Upper lobe of left lung (tissue), 6 donors: Measurements from ENCODE around the gene RASGRP3. TPM values are rescaled to one million over a fixed set of nuclear protein-coding genes. Genes with fewer than 3 reads are reported as not detected.

Experiments
- ATAC-seq, 2 donors: fragments of 200-7000 bp; cut with Tn5 transposase; one replicate each; pipeline ENCODE4 v1.9.1; 2022; ENCODE audit warnings: mild to moderate bottlenecking in 2 of 2, moderate library complexity in 2 of 2; ENCODE audit not compliant: low FRiP score in 2 of 2
- DNase-seq, 2 donors: peaks; one replicate each; pipeline ENCODE4 v3.0.0-alpha.2; 2019 to 2020
- H3K27ac ChIP-seq, 4 donors: fragments of 200-600 bp; sonication (generic); one replicate each; pipeline ENCODE4 v1.5.1; 2016 to 2019
- H3K27me3 ChIP-seq, 4 donors: fragments of 200-600 bp; sonication (generic); one replicate each; pipeline ENCODE4 v1.5.1; 2017 to 2019
- H3K36me3 ChIP-seq, 4 donors: fragments of 200-600 bp; sonication (generic); one replicate each; pipeline ENCODE4 v1.5.1; 2016 to 2019
- H3K4me1 ChIP-seq, 4 donors: fragments of 200-600 bp; sonication (generic); one replicate each; pipeline ENCODE4 v1.5.1; 2018 to 2019
- H3K4me3 ChIP-seq, 4 donors: fragments of 200-600 bp; sonication (generic); one replicate each; pipeline ENCODE4 v1.5.1; 2017 to 2019; ENCODE audit warnings: mild to moderate bottlenecking in 2 of 4, moderate library complexity in 1 of 4
- H3K9me3 ChIP-seq, 4 donors: fragments of 200-600 bp; sonication (generic); one replicate each; pipeline ENCODE4 v1.5.1; 2018 to 2019
- EP300 ChIP-seq, 4 donors: sonication (generic); formaldehyde crosslinking; IDR thresholded peaks; one replicate each; pipeline ENCODE4 v1.5.1; 2017; ENCODE audit warnings: antibody characterized with exemption in 4 of 4, control low read depth in 2 of 4
- POLR2A ChIP-seq, 4 donors: fragments of 450-650 bp; IDR thresholded peaks; one replicate each; pipeline ENCODE4 v1.5.1; 2016 to 2017; ENCODE audit warnings: antibody characterized with exemption in 4 of 4, mild to moderate bottlenecking in 2 of 4
- POLR2AphosphoS5 ChIP-seq, 2 donors: sonication (generic); formaldehyde crosslinking; IDR thresholded peaks; one replicate each; pipeline ENCODE4 v1.5.1; 2017; ENCODE audit warnings: antibody characterized with exemption in 2 of 2
- WGBS, 2 donors: methylation state at CpG; one replicate each; pipeline ENCODE4 v1.1.5; 2017 to 2018; 5-methylcytosine and 5-hydroxymethylcytosine counted together
- total RNA-seq, 6 donors: library from RNA; depleted of rRNA in 4 of 6; stranded (reverse); fragments of >200 nt in 4 of 6; gene quantifications; one replicate each; pipeline versions ENCODE4 v1.1.0 to v1.2.1, GENCODE V29; 2016 to 2021
- TF ChIP-seq, protein P1 (sequence below), 6 experiments: fragments of 450-650 bp in 4 of 6; fragments of 200-600 bp in 2 of 6; sonication (generic) in 2 of 6; IDR thresholded peaks; one replicate each; pipeline ENCODE4 v1.5.1; 2016 to 2019; ENCODE audit warnings: antibody characterized with exemption in 6 of 6
- donor health status: DM: no; HTN: no; CAD: no; lungs with moderate emphysema.
- donor health status: DM: no; HTN: yes; CAD: no; lungs with severe emphysema.

RASGRP3 gene
- total RNA-seq, 6 donors from 2014 or later: 7.0 to 34.6 (median 14.1) TPM

- Histone ChIP-seq H3K9me3 (peaks cover 0 to 6% (median 0%) of the 10 kb centered on the region in 4 donors), H3K4me1 (peaks cover 0 to 12% (median 0%) of the 10 kb centered on the region in 4 donors), H3K4me3 (no peak overlapping the region), H3K27me3 (no peaks in the 10 kb centered on the region), H3K36me3 (peaks cover 0 to 3% (median 0%) of the 10 kb centered on the region in 4 donors), H3K27ac (no peak overlapping the region)
- ATAC-seq (no peak), DNase-seq (no peak)
- TF ChIP-seq, protein P1, sequence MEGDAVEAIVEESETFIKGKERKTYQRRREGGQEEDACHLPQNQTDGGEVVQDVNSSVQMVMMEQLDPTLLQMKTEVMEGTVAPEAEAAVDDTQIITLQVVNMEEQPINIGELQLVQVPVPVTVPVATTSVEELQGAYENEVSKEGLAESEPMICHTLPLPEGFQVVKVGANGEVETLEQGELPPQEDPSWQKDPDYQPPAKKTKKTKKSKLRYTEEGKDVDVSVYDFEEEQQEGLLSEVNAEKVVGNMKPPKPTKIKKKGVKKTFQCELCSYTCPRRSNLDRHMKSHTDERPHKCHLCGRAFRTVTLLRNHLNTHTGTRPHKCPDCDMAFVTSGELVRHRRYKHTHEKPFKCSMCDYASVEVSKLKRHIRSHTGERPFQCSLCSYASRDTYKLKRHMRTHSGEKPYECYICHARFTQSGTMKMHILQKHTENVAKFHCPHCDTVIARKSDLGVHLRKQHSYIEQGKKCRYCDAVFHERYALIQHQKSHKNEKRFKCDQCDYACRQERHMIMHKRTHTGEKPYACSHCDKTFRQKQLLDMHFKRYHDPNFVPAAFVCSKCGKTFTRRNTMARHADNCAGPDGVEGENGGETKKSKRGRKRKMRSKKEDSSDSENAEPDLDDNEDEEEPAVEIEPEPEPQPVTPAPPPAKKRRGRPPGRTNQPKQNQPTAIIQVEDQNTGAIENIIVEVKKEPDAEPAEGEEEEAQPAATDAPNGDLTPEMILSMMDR (IDR thresholded peaks at IDR 0.05): no peak
- TF ChIP-seq EP300 (IDR thresholded peaks at IDR 0.05) (no peak), POLR2AphosphoS5 (IDR thresholded peaks at IDR 0.05) (no peak), POLR2A (IDR thresholded peaks at IDR 0.05) (no peak)
- 79 to 97% methylated on average over 2 of the region's 2 CpGs for WGBS, 2 donors
Observed at GRCh38 chr2:33485051-33485450, 8.6 kb downstream of the RASGRP3 start.

- ATAC-seq (no peak), DNase-seq (no peak)
- Histone ChIP-seq H3K27me3 (no peaks in the 10 kb centered on the region), H3K36me3 (peaks cover 0 to 3% (median 0%) of the 10 kb centered on the region in 4 donors), H3K4me1 (peaks cover 0 to 12% (median 0%) of the 10 kb centered on the region in 4 donors), H3K9me3 (peaks cover 0 to 6% (median 0%) of the 10 kb centered on the region in 4 donors), H3K4me3 (no peak overlapping the region), H3K27ac (no peak overlapping the region)
- whole genome bisulfite sequencing, 2 donors: 77 to 94% methylated on average over 3 of the region's 3 CpGs
- no peak for TF ChIP-seq EP300 (IDR thresholded peaks at IDR 0.05)
- no peak for TF ChIP-seq POLR2A (IDR thresholded peaks at IDR 0.05)
- no peak for TF ChIP-seq POLR2AphosphoS5 (IDR thresholded peaks at IDR 0.05)
- TF ChIP-seq, protein P1 (IDR thresholded peaks at IDR 0.05): no peak
Observed at GRCh38 chr2:33486544-33486943, 10.1 kb downstream of the RASGRP3 start.

GRCh38 chr2:33488178-33488690 is 11.8 kb downstream of the RASGRP3 start:
- TF ChIP-seq, protein P1 (IDR thresholded peaks at IDR 0.05): no peak
- no peak for TF ChIP-seq EP300 (IDR thresholded peaks at IDR 0.05)
- no peak for TF ChIP-seq POLR2AphosphoS5 (IDR thresholded peaks at IDR 0.05)
- TF ChIP-seq POLR2A (IDR thresholded peaks at IDR 0.05): no peak
- H3K27ac ChIP-seq: no peak overlapping the region
- peaks cover 0 to 12% (median 0%) of the 10 kb centered on the region in 4 donors for H3K4me1 ChIP-seq
- no peaks in the 10 kb centered on the region for H3K27me3 ChIP-seq
- WGBS, 2 donors: 65 to 81% methylated on average over 2 of the region's 2 CpGs
- H3K36me3 ChIP-seq: no peaks in the 10 kb centered on the region
- no peak overlapping the region for H3K4me3 ChIP-seq
- DNase-seq: no peak
- no peak for ATAC-seq
- H3K9me3 ChIP-seq: peaks cover 0 to 6% (median 0%) of the 10 kb centered on the region in 4 donors

- TF ChIP-seq, protein P1 (IDR thresholded peaks at IDR 0.05): no peak
- TF ChIP-seq POLR2AphosphoS5 (IDR thresholded peaks at IDR 0.05) (no peak), EP300 (IDR thresholded peaks at IDR 0.05) (no peak), POLR2A (IDR thresholded peaks at IDR 0.05) (no peak)
- no peak overlapping the region for H3K4me3 ChIP-seq
- WGBS, 2 donors: 80 to 90% methylated on average over 8 of the region's 8 CpGs
- H3K27ac ChIP-seq: no peak overlapping the region
- no peaks in the 10 kb centered on the region for H3K36me3 ChIP-seq
- ATAC-seq (no peak), DNase-seq (no peak)
- peaks cover 0 to 8% (median 0%) of the 10 kb centered on the region in 4 donors for H3K4me1 ChIP-seq
- H3K9me3 ChIP-seq: peaks cover 0 to 6% (median 0%) of the 10 kb centered on the region in 4 donors
- H3K27me3 ChIP-seq: no peaks in the 10 kb centered on the region
Observed at GRCh38 chr2:33488715-33489540, 12.5 kb downstream of the RASGRP3 start.
